LHCN-M2 (cell line): ENCODE data around the gene IAPP. TPM values are rescaled to one million over a fixed set of nuclear protein-coding genes. Genes with fewer than 3 reads are reported as not detected.
"Not testable (repeated sequence)": the region's sequence is repeated elsewhere in the genome, so short reads cannot be mapped to it uniquely, and the experiment has no call there.

Experiments
- DNase-seq: peaks from one replicate; pipeline ENCODE4 v3.0.0-alpha.2; 2012; ENCODE audit warnings: low read depth
- polyA plus RNA-seq: library from polyadenylated mRNA; unstranded; fragments of >200 nt; gene quantifications from one replicate; pipeline ENCODE4 v1.2.1, GENCODE V29; 2012; ENCODE audit warnings: missing spikeins
- total RNA-seq: library from RNA; depleted of rRNA; stranded (reverse); fragments of >200 nt; gene quantifications from 2 replicates; pipeline ENCODE4 v1.2.3, GENCODE V29; 2014; rRNA removed

Gene IAPP
- not detected in 2 replicates for total RNA-seq
- not detected for polyA plus RNA-seq

DNA sequence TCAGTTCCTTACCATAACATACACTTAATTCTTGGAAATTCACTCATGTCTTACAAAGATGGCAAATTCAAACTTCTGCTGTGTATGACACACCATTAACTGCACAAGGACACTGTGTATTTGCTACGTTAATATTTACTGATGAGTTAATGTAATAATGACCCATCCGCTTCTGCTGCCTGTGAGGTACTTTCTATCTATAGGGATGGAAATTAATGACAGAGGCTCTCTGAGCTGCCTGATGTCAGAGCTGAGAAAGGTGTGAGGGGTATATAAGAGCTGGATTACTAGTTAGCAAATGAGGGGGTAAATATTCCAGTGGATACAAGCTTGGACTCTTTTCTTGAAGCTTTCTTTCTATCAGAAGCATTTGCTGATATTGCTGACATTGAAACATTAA, at the start of gene IAPP:
Gene IAPP (plus strand): TSS at position 301 of the 400 bp plus-strand sequence. CDS start 450 bp downstream, outside the sequence.
- no peak for DNase-seq

DNA sequence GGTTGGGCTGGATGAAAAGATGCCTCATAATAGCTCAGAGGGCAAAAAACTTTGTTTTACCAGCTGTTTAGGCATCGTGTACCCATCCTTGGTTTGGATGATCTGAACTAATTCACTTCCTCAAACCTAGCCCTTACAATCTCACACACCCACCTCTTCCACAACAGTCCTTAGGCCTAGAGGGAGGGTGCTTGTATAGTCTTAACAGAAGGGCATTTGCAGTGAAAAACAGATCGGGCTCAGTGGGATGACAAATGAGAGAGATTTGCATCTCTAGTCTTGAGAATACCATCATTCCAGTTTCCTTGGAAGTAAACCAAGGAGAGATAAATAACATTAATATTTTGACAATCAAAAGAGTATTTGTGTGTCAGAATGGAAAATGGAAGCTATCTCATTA, 49.0 kb upstream of the IAPP start:
- peak; percentile 4 for DNase-seq

DNA sequence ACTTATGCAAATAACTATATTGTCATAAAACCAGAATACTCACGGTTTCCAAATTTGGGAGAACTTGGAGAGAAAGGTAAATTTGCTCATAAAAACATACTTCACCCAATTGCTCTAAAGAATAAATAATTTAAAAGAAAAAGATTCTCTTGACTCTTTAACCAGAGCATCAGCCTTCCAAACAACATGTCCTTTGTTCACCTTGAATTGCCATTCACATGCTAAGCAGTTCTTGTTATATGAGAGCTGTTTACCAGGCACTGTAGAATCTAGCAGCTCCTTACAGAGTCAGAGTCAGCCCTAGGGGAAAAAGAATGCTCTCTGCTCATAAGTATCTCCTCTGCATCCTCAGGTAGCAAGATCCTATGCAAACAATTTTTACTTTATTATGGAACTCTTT, 48.2 kb upstream of the IAPP start:
- DNase-seq, result no peak

DNA sequence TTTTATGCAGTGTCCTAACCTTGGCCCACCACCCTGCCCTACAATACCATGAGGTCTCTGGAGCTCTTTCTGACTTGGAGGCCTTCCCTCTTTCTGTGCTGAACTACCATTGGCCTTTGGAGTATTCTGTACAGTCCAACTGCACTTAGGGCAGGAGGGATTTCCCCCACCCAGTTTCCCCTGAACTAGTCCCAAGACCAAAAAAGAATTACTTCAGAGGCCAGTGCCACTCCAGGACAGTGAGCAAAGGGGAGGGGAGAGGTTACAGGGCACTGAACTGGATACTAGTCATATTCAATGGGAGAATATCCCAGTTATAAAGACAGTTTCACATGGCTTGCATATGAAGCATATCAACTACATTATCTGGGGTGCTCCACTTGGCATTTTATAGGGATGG, 44.1 kb upstream of the IAPP start:
- no peak for DNase-seq

DNA sequence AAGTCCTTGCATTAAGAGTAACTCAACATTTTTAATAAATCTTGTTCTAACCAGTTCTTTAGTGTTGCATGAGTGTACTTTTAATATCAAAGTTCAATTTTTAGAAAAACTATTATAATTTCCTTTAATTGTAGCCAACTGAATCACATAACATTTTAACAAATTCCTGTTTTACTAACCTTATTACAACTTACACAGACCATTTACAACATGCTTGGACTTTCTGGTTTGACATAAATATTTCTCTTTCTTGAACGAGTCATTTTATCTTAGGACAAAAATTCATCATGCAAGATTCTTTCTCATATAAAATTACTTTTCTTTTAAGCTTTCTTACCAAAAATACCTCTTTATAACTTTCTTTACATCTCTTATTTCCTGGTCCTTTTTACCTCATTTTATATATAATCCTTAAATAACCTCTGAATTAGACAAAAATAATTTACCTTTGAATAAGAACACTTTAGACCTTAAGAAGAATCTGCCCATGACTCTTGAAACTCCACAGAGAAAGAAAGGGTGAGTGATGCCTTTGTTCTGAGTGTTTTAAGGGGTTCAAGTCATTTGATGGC, 41.9 kb upstream of the IAPP start:
- DNase-seq, result peak; percentile 40

DNA sequence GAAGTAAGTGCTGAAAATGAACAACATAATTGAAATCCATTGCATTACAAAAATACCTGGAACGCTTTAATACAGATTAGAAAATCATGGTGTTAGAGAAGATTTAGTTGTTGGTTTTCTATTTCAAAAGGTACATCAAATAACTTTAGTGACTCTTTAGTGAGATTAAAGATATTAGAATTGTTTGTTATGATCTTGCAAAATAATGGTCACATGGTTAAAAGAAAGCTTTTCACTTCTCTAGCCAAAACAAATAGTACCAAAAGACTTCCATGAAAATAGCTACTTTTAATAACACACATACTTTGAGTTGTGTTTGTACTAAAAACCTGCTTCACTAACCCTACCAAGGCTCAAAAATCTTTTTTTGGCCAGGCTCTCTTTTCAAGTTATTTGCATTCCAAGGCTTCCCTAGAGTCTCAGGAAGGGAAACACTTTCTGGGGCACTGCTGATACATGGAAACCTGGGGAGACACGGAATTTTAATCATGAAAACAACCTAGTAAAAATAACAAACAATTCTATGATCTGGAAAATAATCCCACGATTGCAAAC, 37.9 kb upstream of the IAPP start, which contains the start of gene SLCO1A2:
Gene SLCO1A2 (minus strand): TSS at position 147 of the 555 bp plus-strand sequence. CDS start 270 bp downstream, outside the sequence.
- DNase-seq, result no peak

DNA sequence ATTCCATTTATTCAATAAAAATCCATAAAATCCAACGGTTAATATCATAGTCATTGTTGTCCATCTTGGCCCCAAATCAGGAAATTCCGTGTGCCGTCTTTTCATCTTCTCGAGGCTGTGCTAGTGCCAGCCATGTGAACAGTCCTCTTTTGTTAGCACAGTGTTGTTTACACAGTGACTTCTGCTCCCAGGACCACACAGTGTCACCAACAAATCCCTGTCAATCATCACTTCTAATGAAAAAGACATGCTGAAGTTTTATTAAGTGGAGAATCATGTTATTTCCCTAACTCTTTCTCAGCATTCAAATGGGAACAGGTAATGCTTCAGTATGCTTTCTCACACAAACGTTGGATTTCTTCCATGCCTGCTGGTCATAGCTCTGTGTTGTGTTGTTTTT, 36.0 kb upstream of the IAPP start:
- DNase-seq, result no peak

DNA sequence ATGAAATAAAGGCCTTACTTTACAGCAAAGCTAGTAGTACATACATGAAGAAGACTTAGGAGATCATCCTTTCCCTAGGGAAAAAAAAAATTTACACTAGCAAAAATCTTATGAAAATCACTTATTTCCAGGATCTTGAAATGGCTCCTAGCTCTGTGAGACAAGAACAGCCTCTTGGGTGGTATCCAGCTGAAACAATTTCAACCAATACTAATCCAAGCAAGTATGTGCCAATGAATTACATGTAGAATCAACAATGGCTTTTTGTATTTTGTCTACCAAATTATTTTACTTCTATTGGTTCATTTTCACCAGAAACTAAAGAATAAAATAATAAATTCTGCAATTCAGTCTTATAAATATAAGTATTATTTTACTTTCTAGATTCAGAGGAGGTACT, 35.2 kb upstream of the IAPP start:
- no peak for DNase-seq

DNA sequence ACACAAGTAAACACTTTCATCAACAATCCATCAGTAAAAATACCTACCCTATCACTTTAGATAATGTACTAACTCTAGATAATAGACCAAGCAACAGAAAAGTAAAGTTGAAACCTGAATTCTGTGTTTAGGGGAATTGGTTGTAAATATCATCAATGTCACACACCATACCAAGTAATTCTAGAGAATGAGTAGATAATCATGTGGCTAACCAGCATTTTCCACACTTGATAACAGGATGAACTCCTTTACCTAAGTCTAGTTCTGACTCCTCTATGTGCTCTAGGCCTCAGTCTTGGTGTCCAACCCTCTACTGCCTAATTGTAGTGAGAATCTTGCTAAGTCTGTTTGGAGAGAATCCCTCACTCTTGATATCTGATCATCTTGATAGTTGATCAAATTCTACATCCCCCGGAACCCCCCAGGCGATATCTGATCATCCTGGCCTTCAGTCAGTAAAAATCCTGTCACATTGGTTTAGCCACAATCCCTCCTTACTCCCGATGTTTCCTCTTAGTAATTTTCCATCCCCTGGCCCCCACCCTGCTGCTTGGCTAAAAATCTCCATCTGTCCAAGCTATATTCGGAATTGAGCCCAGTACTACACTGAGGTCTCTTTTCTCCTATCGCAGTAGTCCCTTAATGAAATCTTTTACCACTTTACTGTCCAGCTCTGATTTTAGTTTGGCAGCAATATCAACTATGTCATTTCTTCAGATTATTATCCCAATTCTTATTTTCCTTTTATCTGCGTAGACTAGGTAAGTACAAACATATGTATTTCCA, 34.5 kb upstream of the IAPP start:
- DNase-seq, result no peak

DNA sequence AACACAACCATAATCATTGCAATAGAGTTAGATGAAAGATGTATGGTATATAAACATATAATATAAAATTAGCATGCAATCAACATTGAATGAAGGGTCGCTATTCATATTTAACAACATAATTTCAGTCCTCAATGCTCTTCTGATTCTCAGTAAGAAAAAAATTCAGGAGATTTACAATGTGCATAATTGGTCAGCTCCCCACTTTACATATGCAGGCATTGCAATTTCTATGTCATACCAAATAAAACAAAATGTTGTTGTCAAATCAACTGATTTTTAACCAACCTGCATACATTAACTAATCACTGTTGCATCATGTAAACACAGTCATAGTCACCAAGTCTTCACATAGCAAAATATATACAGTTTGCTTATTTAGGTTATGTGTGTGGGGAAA, 32.8 kb upstream of the IAPP start:
- no peak for DNase-seq

DNA sequence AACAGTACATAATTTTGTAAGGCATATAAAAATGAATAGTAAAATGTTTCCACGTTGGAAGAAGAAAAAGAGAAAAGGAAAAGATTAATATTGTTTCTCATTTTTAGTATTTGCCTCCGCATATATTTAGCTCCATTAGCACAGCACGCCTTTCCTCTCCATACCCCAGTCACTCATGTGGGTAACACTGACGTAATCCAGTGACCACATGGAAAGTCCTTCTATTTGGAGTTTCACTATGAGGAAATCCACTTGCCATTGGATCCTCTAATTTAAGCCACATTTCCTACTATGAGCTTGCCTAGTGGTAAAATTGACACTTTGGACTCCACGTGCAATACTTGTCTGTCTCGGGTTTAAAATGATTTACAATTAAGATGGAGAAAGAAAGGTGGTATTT, 32.3 kb upstream of the IAPP start:
- DNase-seq, result no peak

DNA sequence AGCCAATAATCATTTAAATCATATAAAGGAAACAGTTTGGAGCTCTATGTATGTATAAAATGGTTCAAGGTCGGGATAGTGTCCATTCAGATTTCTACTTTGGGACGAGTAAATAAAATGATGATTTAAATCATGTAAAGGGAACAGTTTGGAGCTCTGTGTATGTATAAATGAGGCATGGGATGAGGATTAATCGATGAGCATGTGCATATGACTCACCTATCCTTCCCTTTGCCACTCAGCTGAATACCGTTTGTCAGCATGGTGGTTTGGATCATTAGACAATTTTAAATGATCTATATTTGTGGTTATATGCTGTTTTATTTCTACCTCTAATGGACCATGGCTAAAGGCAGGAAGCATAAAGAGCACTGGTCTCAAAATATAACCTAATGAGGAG, 30.9 kb upstream of the IAPP start:
- no peak for DNase-seq

DNA sequence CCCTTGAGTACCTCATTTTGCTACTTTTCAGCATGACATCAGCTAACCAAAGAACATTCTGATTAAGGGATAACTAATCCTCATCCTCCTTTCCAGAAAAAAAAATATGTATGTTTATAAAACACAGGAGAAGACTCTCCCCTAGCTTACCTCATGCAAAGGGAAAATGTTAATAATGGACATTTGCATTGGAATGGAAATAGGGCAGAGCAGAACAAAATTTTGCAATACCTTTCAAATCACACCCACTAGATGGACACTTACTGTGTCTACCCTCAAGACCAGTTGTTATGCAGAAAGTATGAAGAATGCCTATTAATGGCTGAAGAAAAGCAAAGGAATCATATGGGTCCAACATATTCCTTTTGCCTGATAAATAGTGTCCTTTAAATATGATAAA, 29.1 kb upstream of the IAPP start:
- DNase-seq, result no peak

DNA sequence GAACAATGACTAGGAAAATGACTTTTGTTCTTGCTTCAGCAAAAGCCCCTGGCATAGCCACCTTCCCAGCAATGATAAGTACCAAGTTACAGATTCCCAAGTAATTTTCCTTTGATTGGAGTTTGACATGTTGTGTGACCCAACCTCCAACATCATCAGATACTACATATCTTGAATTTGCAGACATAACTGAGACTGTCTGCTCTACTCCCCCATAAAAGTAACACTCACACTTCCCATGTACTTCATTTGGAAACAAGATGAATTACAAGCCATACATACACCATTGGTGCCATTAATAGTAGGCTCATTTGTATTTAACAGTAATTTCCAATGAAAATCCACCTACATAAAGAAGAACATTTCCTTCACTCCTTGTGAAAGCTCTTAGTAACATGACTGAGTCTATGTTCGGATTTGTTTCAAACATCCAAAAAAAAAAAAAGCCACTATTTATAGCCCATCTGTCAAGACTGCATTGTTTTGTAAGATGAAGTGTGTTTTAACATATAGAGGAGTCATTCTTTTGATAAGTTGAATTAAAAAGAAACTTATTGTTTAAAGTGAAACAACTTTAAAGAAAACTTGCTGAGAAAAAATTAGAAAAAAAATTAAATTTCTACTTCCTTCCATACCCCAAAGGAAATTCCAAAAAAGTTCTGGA, 26.0 kb upstream of the IAPP start:
- no peak for DNase-seq

DNA sequence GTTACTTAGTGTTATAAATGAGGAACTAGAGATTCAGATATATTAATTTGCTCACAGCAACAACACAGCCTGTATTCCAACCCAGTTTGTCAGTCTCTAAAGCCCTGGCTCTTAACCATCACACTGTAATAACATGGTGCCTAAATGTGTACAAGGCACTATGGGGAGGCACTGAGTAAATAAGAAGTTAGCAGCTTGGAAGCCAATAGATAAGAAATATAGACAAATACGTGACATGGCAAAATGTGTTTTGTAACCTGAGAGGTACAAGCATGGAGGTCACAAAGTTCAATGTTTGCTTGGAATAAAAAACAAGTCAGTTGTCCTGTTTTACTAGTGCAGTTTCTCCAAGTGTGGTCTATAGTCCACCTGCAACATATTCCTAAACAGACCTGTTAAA, 21.7 kb upstream of the IAPP start:
- no peak for DNase-seq

DNA sequence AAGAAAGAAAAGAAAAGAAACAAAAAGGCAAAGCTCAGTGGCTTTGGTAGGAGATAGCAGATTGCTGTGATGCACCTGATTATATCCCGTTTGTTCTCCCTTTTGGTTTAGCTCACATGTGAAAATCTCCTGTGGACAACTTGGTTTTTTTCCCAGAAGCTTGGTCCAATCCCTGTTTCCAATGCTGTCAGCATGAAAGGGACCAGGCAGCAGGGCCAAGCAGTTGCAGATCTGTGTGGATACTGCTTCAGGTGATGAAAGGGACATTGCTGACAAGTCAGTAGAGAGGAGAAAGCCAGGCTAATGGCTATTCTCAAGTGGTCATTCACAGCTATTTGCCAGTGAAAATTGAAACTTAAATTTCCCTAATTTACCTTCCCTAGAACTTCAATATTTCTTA, 19.2 kb upstream of the IAPP start:
- DNase-seq, result no peak

DNA sequence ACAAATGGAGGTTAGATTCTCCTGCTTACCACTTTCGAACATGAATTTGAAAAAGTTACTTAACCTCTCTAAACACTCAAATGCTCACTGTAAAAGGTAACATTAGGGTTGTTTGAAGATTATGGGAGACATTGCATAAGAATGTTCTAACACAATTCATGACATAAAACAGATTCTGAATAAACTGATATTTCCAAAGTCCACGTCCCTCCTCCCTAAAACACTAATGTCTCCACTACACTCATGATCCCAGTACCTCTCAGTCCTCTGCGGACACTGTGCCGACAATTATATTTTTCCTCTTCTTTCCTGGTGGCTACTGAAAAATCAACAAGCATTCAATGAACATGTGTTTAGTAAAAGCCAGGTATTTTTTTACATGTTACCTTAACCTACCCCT, 18.8 kb upstream of the IAPP start:
- DNase-seq, result no peak

DNA sequence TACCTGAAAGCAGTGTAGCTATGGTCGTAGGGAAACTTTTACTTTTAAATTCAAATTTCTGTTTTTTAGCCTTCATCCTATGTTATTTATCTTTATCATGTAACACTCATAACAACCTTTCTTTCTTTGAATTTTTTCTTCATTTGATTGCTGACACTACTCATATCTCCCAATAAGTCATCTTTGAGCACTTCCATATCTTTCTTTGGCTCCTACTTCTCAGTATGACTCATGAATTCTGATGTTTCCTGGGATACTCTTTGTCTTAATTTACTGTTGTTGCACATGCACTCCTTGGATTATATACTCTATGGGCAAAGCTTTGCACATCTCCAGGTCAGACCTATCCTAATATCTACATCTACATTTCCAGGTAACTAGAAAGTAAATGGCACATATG, 18.1 kb upstream of the IAPP start:
- peak; percentile 23 for DNase-seq

DNA sequence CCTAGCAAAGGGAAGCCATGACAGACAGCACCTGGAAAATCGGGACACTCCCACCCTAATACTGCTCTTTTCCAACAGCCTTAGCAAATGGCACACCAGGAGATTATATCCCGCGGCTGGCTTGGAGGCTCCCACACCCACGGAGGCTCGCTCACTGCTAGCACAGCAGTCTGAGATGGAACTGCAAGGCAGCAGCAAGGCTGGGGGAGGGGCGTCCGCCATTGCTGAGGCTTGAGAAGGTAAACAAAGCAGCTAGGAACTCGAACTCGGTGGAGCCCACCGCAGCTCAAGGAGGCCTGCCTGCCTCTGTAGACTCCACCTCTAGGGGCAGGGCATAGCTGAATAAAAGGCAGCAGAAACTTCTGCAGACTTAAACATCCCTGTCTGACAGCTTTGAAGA, 12.1 kb upstream of the IAPP start:
- DNase-seq, result not testable (repeated sequence)

DNA sequence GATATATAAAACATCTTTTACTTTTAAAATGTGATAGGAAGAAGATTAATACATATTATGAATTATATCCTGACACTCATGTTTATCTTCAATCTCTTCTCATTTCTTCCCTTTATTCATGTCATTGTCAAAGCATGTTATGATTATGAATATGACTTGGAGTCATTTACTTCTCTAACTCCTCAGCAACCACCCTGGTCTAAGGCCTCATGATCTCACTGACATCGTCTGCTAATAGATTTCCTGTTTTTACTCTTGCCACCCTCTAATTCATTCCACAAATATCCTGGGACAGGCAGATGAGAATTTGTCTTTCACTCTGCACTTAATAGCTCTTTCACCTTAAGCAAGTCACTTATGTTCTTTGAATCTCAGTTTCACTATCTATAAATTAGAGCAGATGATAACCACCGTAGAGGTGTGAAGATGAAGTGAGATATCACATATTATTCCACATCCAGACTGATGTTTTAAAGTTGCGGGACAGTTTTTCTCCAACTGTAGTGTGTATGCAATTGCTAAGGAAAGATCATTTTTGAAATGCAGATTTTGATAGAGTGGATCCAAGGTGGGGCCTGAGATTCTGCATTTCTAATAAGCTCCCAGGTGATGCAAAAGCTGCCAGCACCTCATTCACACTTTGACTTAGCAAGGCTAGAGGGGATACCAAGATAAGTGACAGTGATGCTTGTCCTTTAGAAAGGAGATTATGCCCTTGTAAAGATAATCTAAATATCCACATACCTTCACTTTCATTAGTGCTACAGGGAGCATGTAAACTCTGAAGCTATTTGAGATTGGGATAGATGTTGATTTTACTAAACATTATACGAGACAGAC, 3.3 kb upstream of the IAPP start:
- DNase-seq, result no peak

DNA sequence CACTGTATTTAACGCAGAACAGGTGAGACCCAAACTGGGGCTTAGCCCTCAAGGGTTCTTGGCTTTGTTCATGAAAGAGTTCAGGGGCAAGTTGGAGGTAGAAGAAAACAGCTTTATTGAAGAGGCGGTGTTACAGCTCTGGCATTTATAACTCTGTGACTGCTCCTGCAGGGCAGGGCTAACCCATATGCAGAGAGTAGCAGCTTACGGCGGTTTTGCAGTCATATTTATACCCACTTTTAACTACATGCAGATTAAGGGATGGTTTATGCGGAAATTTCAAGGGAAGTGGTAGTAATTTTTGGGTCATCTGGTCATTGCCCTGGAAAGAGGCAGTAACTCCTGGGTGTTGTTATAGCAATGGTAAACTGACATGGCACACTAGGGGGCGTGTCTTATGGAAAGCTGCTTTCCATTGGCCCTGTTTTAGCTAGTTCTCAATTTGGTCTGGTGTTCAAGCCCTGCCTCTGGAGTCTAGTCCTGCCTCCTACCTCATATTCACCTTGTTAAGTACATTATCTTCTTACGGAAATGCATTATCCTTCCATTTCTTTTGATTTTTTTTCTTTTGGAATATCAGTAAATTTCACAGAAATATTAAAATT, 1.8 kb upstream of the IAPP start:
- no peak for DNase-seq
